NCI-H526 (cell line): ENCODE measurements around the gene CORO7.

Experiments used
- DNase-seq, 2 experiments: peaks; one replicate each; lab custom pipeline; 2025; lab: John Stamatoyannopoulos, UW

CORO7 gene

DNA sequence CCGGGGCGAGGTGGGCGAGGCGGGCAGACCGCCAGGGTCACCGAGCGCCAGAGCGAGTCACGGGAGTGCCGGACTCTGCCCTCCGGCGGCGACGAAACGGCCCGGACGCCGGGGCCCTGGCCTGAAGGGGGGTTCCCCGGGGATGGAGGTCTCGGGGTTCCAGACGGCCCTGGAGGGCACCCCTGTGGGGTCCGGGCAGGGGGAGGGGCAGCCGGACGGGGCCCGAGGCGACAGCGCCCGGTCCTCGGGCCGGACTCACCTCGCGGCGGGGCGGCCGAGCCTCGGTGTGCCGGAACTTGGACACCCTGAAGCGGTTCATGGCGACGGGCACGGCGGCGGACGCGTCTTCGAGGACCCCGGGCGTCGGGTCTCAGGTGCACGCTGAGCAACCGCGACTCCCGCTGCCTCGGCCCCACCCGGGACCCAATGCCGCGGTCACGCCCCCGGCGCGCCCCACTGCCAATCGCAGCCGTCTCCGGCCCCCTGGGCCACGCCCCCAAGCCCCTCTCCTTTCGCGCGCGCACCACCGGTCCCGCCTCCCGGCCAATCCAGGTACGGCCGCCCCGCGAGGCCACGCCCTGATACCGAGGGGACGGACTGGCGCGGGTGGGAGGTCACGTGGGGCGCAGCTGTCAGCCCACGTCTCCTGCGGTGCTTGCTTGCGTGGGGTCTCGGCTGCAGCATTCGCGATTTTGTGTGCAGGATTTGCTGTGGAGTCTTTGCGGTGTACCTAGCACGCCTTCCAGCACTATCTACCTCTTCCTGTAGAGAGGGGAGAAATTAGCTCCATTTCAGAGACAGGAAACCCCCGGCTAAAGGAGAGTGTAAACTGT lies at the start of gene CORO7:
Gene CORO7 (minus strand): TSS at position 397 of the 833 bp plus-strand sequence. CDS start 78 bp downstream, at position 319.
- DNase-seq = peak; percentile 53 to 94

DNA sequence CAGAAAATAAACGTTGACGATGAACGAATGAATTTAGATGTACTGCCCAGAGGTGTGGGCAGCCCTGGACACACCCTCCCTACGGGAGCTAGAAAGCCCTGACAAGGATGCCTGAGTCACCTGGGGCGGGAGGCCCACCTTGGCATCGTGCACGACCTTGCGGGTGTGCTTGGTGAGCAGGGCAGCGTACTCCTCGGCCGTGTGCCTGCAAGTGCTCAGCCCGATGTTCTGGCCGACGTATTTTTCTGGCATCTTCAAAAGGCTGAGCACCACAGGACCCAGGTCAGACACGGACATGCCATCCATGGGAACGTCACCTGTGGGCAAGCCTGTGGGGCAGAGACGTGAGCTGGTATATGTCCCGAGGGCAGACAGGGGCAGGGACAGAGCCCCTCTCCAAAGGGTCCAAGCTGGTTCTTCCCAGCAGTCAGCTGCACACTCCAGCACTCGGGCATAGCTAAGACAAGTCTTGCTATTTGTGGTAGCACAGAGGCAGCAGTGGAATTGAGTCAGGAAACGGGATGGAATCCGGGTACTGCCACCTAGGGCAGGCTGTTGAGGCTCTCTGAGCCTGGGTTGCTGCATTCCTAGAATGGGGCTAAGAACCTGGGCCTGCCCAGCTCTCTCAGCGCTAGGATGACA lies 47.2 kb upstream of the CORO7 start:
- no peak for DNase-seq

DNA sequence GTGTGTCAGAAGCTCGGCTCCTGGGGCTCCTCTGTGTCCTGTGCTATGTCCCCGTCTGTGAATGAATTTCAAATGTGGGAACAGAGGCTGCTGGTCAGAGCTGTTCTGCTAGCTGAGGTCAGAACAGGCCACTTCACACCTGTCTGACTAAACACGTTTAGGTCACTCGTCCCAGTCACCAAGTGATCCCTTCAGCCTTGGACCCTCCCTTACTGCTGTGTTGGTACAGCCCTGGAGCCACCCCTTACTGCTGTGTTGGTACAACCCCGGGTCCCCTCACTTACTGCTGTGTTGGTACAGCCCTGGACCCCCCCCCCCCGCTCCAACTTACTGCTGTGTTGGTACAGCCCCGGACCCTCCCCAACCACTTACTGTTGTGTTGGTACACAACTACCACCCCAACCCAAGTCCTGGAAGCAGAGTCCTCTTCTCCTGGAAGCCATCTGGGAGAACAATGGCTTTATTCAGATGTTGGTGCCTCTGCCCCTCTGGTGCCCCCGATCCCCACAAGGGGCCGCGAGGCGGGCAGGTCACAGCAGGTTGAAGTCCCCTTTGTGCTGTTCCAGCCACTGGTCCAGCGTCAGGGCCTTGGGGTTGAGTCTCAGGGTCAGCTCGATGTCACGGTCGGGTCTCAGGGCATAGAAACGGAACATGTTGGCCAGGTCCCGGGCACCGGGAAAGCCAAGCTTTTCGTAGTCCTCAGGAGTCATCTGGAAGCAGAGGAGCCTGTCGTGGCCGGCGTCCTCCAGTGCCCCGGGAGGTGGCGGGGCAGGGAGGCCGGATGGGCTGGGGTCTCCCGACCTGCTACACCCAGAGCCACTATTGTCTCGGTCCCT lies 45.1 kb upstream of the CORO7 start:
- peak; percentile 45 to 65 for DNase-seq

DNA sequence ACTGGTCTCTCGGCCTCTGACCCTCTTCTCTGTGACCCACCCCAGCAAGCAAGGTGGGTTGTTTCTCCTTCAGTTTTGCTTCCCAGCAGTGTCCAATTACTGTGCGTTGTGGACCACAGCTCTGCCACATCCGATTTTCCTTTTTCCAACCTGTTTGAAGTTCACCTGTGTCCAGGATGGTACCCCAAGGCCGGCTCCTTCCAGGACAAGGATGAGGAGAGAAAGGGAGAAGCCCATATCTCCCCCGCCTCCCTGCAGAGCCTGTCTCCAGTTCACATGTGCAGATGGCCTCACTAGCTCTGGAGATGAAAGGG lies 44.5 kb upstream of the CORO7 start:
- no peak for DNase-seq

DNA sequence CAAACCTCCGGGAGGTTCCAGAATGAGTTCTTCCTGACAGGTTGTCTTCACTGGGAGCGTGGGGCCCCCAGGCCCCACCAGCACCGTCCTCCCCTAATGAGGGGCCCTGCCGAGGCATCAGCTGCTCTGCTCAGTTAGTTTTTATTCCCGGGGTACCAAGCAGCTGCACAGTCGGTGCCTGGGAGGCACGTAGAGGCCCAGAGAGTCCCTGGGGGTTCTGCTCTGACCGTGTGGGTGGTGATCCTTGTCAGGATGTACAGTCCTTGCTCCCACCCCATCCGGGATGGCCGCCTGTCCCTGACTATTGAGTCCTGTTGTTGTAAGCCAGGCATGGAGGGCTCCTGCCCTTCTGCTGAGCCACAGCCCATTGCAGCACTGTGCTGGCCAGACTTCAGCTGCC lies 39.6 kb upstream of the CORO7 start:
- DNase-seq = no peak

DNA sequence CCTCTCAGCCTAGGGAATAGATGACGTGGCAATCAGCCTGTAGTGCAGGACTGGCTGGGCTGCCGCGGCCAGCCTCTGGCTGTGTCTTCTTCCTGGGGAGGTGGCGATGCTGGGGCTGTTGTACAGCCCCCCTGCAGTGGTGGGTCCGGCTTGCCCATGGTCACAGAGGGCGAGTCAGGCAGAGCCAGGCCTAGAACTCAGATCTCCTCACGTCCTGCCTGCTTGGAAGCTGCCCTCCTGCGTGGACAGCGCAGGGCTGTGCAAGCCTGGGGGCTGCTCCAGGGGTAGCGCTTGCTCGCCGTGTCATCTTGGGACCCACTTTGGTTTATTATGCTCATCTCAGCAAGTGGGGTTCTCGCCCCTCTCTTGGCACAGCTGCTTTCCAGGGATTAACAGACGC lies 38.7 kb upstream of the CORO7 start:
- no peak for DNase-seq

DNA sequence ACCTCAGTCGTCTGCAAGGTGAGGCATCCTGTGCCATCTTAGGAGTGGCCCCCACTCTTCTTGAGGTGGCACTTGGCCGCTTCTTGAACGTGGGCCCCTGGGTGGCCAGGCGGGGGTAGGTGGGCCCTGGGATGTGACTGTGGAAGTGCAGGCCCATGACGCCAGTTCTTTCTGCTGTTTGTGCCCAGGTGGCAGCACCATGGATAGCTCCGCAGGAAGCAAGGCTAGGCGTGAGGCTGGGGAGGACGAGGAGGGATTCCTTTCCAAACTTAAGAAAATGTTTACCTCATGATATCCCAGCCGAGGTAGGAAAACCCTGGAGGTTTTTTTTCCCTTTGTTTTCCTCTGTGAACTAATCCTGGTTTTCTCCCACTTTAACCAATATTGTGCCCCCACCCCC lies 38.2 kb upstream of the CORO7 start:
- no peak for DNase-seq

DNA sequence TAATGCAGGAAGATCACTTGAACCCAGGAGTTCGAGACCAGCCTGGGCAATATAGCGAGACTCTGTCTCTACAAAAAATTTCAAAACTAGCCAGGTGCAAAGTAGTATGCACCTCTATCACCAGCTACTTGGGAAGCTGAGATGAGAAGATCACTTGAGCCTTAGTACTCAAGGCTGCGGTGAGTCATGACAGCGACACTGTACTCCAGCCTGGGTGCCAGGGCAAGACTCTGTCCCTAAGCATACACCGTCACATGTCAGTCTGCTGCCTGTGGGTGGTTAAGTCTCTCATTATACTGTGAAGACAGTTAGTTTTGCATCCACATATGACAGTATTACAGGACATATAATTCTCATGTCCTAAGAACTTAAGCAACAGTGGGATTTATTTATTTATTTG lies 36.3 kb upstream of the CORO7 start:
- DNase-seq = no peak

DNA sequence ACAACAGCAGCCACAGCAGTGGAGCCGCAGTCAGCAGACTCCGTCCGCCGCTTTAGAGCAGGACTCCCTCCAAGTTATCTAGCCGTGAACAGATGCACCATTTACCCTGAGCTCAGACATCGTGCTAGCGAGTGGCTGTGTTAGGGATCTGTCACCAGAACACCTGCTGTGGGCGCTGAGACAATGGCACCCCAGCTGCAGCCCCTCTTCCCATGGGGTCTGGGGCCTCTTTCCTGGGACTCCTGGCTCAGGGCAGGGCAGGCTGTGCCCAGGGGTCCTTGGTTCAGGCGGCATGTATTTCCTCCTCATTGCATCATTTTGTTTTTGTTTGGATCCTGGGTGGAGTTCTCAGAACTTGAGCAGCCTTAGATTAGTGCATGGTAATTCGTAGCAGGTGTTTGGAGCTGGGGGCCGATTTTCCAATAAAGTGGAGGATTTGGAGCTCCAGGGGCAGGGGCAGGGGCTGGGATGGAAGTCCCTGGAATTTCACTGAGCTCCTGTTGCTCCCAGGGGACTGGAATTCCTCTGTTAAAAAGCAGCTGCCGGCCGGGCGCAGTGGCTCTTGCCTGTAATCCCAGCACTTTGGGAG lies 34.6 kb upstream of the CORO7 start:
- no peak for DNase-seq

DNA sequence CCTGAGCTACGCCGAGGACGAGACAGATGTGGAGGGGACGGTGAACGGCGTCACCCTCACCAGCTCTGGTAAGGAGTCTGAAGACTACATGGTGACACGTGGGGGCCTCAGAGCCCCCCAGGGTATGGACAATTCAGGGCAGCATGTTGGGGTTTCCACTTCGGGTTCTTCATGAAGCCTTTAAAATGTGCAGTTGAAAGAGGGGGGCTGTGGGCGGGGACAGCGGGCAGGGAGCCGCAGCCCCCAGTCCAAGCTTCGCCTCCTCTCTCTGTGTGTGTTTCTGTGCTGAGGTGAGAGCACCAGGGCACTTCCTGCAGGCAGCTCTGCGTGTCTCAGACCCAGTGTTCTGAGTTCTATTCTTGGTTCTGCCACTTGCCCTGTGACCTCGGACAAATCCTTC lies 34.0 kb upstream of the CORO7 start:
- DNase-seq = no peak

DNA sequence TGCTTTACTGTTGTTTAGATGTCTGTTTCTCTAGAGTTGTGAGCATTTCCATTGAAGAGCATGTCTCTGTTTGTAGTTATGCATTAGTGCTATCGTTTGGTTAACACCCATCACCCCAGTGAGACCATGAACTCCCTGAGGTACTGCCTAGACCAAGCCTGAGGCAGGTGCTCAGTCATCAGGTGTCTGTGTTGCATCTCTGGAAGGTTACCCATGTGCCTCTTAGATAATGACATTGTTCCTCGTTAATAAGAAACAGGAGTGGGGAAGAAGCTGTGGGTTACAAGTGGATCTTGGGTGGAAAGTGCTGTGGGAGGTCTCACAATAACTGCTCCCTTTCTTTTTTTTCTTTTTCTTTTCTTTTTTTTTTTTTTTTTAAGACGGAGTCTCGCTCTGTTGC lies 27.6 kb upstream of the CORO7 start:
- DNase-seq = no peak

DNA sequence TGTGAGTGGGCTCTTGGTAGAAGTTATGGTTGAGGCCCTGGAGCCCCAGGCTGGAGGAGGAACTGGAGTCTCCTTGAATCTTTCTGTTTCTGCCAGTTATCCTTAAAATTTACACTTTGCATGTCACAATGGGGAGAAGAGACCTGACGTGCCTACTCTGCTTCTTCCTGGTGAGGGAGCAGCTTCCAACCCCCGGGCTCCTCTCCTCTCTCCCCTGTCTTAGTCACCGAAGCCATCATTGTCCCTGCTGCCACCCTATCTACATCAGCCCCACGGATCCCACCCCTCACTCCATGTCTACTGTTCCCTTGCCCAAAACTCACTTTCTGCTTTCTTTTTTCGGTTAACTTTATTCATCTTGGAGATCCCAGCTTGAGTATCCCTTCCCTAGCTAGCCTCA lies 26.9 kb upstream of the CORO7 start:
- no peak for DNase-seq

DNA sequence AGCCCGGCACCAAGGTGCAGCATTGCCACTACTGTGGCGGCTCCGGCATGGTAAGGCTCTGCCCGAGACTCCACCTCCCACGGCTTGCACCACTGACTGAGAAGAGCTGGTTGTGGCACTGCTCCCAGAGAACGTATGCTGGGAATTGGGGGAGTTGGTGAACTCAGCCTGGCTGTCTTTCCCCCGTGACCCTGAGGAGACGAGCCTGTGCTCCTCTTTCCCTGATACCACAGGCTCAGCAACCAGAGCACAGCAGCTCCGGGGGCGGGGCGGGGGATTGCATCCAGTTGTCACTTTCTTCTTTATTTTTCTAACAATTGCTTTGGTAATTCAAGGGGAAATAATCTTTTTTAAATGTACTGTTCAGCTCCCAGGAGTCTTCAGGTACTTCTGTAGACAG lies 26.0 kb upstream of the CORO7 start:
- no peak for DNase-seq

DNA sequence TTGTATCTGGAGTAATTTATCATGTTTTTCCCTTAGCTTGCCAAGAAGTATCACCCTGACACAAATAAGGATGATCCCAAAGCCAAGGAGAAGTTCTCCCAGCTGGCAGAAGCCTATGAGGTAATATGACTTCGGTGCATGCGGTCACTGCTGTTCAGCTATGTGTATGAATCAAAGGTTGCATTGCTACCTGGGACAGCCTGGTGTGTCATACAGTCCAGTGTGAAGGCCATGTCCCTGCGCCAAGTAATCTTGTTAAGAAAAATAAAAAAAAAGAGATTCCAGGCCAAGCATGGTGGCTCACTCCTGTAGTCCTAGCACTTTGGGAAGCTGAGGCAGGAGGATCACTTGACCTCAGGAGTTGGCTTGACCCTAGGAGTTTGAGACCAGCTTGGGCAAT lies 21.0 kb upstream of the CORO7 start:
- no peak for DNase-seq

DNA sequence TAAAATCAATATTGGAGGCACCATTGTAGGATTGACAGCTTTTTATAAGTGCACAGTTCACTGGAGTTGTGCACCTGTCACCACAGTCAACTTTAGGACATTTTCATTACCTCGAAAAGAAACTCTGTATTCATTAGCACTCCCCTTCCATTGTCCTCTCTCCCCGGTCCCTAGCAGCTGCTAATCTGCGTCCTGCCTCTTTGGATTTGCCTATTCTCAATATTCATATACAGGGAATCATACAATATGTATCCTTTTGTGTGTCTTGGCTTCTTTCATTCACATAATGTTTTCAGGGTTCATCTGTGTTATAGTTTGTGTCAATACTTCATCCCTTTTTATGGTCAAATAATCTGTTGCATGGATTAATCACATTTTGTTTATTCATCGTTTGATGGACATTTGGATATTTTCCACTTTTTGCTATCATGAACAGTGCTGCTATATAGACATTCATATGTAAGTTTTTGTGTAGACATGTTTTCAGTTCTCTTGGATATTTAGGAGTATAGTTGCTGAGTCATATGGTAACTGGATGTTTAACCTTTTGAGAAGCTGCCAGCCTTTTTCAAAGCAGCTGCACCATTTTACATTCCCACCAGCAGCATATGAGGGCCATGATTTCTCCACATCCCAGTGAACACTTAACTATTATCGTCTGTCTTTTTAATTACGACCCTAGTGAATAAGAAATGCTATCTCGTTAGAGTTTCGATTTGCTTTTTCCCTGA lies 19.1 kb upstream of the CORO7 start:
- no peak for DNase-seq

DNA sequence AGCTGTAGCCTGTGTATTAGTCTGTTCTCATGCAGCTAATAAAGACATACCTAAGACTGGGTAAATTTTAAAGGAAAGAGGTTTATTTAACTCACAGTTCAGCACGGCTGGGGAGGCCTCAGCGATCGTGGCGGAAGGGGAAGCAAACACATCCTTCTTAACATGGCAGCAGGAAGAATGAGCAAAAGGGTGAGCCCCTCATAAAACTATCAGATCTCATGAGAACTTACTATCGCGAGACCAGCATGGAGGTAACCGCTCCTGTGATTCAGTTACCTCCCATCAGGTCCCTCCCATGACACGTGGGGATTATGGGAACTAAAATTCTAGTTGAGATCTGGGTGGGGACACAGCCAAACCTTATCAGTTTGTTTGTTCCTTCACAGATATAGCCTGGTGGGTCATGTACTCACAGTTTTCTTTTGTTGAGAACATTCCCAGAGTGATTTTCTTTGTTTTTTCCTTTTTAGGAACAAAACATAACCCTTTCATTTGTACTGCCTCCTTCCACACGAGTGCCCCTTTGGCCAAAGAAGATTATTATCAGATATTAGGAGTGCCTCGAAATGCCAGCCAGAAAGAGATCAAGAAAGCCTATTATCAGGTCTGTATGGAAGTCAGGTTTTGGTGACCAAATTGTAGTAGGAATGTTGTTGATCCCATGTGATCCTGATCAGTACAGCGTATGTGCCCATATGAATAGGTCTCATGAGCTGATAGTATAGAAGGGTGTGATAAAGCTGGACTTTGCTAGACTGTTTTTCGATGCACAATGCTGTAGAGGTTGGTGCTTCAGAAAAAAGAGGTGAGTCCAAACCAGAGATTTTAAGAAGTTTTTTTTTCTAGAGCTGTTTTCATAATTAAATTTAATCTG lies 17.8 kb upstream of the CORO7 start:
- DNase-seq = no peak

DNA sequence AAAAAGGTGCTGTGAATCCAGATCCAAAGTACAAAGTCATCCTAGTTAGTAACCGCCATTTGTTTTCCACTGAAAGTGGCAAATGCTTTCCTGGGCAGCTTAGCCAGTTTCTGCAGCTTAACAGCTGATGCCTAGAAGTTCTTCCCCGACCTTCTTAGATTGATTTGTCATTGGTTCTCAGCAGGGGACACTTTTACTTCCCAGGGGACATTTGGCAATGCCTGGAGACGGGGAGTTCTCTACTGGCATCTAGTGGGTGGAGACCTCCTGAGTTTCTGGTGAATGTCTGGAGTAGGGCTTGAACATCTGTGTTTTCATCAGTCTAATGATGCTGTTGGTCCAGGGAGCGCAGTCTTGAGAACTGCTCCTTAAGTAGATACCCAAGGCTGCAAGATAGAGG lies 16.8 kb upstream of the CORO7 start:
- DNase-seq = no peak

DNA sequence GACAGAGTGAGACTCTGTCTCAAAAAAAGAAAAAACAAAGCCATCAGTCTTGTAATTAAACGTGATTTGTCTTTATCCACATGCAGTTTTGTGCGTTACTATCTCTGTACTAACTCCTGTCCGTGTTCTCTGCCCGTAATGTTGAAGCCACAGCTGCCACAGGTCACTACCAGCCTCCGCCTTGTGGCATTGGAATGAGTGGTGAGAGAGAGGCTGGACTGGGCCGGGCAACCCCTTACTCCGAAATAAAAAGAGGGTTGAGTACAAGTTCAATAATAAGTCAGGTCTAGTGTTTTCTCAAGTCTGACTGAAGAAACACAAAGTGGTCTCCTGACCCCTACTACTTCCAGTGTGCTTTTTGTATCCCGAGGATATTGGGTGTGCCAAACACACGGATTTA lies 14.6 kb upstream of the CORO7 start:
- no peak for DNase-seq

DNA sequence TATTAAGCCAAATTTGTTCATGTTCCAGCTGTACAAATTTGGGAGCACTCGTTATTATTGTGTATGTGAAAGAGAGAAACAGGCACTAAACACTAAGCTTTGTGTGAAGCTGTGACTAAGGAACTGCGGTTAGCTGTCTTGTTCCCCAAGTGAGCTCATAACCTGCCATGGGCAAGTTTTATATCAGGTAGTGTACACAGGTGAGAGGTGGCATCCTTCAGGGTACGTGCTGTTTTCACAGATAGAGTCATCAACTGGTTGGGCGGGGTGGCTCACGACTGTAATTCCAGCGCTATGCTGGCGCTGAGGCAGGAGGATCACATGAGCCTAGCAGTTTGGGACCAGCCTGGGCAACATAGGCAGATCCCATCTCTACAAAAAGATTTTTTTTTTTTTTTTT lies 12.1 kb upstream of the CORO7 start:
- DNase-seq = no peak

DNA sequence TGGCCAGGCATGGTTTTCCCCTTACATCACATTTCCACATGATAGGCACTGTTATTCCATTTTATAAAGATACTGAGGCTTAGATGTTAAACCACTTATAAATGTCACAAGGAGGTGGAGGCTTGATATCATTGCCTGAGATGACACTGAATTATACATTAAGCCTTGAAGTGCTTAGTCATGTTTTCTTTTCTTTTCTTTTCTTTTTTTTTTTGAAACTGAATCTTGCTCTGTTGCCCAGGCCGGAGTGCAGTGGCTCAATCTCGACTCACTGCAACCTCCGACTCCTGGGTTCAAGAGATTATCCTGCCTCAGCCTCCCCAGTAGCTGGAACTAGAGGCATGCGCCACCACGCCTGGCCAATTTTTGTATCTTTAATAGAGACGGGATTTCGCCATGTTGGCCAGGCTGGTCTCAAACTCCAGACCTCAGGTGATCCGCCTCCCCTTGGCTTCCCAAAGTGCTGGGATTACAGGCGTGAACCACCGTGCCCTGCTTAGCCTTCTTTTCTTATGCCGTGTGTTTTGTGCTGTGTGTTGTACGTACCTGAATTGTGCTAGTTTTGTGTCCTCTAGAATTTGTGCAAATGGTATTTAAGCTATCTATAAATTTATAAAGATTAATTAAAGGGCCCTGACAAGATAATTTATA lies 10.5 kb upstream of the CORO7 start:
- DNase-seq = no peak
